ENCODE data around the gene ARF6. TPM values are rescaled to one million over a fixed set of nuclear protein-coding genes. Genes with fewer than 3 reads are reported as not detected.

Gene ARF6
- total RNA-seq, 1 donor from 2014 or later, result 65.3 TPM

GRCh38 chr14:49880267-49881064 lies 12.4 kb upstream of the ARF6 start:
- intact Hi-C loops (cut with DNase I), result no loop called here
- no peaks in the 10 kb centered on the region for H3K36me3 ChIP-seq
- H3K27ac ChIP-seq, result peak overlapping the region; percentile 41
- H3K4me3 ChIP-seq, result no peak overlapping the region
- no peaks in the 10 kb centered on the region for H3K9me3 ChIP-seq
- ATAC-seq (peak; percentile 24 to 34), DNase-seq (no peak)
- H3K27me3 ChIP-seq (ENCODE audit: low read depth), result no peaks in the 10 kb centered on the region
- TF ChIP-seq CTCF (IDR thresholded peaks at IDR 0.05), result no peak
- H3K4me1 ChIP-seq, result no peaks in the 10 kb centered on the region

GRCh38 chr14:49881350-49882001 lies 11.4 kb upstream of the ARF6 start:
- DNase-seq (no peak), ATAC-seq (no peak)
- Histone ChIP-seq H3K36me3 (no peaks in the 10 kb centered on the region), H3K4me3 (no peak overlapping the region), H3K4me1 (no peaks in the 10 kb centered on the region), H3K27me3 (ENCODE audit: low read depth) (no peaks in the 10 kb centered on the region), H3K27ac (no peak overlapping the region), H3K9me3 (no peaks in the 10 kb centered on the region)
- intact Hi-C loops (cut with DNase I), result no loop called here
- TF ChIP-seq CTCF (IDR thresholded peaks at IDR 0.05), result no peak

GRCh38 chr14:49882826-49883694 lies 9.8 kb upstream of the ARF6 start:
- Histone ChIP-seq H3K9me3 (no peaks in the 10 kb centered on the region), H3K4me1 (no peaks in the 10 kb centered on the region), H3K27me3 (ENCODE audit: low read depth) (no peaks in the 10 kb centered on the region), H3K27ac (no peak overlapping the region), H3K36me3 (no peaks in the 10 kb centered on the region), H3K4me3 (no peak overlapping the region)
- no peak for TF ChIP-seq CTCF (IDR thresholded peaks at IDR 0.05)
- DNase-seq (no peak), ATAC-seq (peak in 1 of 2 donors; percentile 52)
- intact Hi-C loops (cut with DNase I), result no loop called here

GRCh38 chr14:49886523-49886922 lies 6.4 kb upstream of the ARF6 start:
- H3K4me1 ChIP-seq, result peaks cover 1% of the 10 kb centered on the region
- ATAC-seq (no peak), DNase-seq (no peak)
- intact Hi-C loops (cut with DNase I), result no loop called here
- no peaks in the 10 kb centered on the region for H3K9me3 ChIP-seq
- H3K4me3 ChIP-seq, result no peak overlapping the region
- no peaks in the 10 kb centered on the region for H3K27me3 ChIP-seq (ENCODE audit: low read depth)
- no peak for TF ChIP-seq CTCF (IDR thresholded peaks at IDR 0.05)
- no peaks in the 10 kb centered on the region for H3K36me3 ChIP-seq
- H3K27ac ChIP-seq, result no peak overlapping the region

GRCh38 chr14:49888293-49888692 lies 4.6 kb upstream of the ARF6 start:
- TF ChIP-seq CTCF (IDR thresholded peaks at IDR 0.05), result no peak
- Histone ChIP-seq H3K4me1 (peaks cover 10% of the 10 kb centered on the region), H3K4me3 (no peak overlapping the region), H3K27ac (no peak overlapping the region), H3K9me3 (no peaks in the 10 kb centered on the region), H3K27me3 (ENCODE audit: low read depth) (no peaks in the 10 kb centered on the region), H3K36me3 (no peaks in the 10 kb centered on the region)
- no peak for DNase-seq
- intact Hi-C loops (cut with DNase I), result no loop called here
- no peak for ATAC-seq
